ENCODE data around the gene CDKN2A. TPM values are rescaled to one million over a fixed set of nuclear protein-coding genes. Genes with fewer than 3 reads are reported as not detected.

The CDKN2A gene
- total and polyA plus RNA-seq, 4 donors: 0.23 to 0.76 (median 0.43) TPM

DNA sequence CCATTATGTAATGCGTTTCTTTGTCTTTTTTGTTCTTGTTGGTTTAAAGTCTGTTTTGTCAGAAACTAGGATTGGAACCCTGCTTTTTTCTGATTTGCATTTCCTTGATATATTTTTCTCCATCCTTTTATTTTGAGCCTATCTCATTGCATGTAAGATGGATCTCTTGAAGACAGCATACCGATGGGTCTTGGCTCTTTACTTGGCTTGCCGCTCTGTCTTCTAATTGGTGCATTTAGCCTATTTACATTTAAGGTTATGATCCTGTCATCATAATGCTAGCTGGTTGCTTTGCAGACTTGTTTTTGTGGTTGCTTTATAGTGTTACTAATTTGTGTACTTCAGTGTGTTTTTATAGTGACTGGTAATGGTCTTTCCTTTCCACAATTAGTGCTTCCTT is 28.2 kb upstream of the CDKN2A start:
- Histone ChIP-seq H3K27me3 (ENCODE audit: control insufficient read depth in 4 of 4, insufficient read depth in 4 of 4, low read length in 3 of 4) (no peaks in the 10 kb centered on the region), H3K4me3 (ENCODE audit: low read depth in 1 of 3, low read length in 3 of 3) (no peak overlapping the region), H3K4me1 (ENCODE audit: control insufficient read depth in 4 of 4, insufficient read depth in 4 of 4, low read length in 3 of 4) (no peaks in the 10 kb centered on the region), H3K36me3 (ENCODE audit: control insufficient read depth in 4 of 4, insufficient read depth in 3 of 4, low read depth in 1 of 4, low read length in 3 of 4) (no peaks in the 10 kb centered on the region), H3K27ac (ENCODE audit: low read depth in 1 of 2, low read length in 2 of 2) (no peak overlapping the region), H3K9me3 (ENCODE audit: control insufficient read depth in 4 of 4, low read length in 3 of 4) (peaks cover 0 to 2% (median 0%) of the 10 kb centered on the region in 4 donors), H3K9ac (ENCODE audit: low read depth in 1 of 2, low read length in 2 of 2) (no peak overlapping the region)
- WGBS: 95% methylated on average over 3 of the region's 3 CpGs
- TF ChIP-seq TAF1 (conservative IDR thresholded peaks at IDR 0.05): no peak
- DNase-seq (ENCODE audit: low spot score): no peak

DNA sequence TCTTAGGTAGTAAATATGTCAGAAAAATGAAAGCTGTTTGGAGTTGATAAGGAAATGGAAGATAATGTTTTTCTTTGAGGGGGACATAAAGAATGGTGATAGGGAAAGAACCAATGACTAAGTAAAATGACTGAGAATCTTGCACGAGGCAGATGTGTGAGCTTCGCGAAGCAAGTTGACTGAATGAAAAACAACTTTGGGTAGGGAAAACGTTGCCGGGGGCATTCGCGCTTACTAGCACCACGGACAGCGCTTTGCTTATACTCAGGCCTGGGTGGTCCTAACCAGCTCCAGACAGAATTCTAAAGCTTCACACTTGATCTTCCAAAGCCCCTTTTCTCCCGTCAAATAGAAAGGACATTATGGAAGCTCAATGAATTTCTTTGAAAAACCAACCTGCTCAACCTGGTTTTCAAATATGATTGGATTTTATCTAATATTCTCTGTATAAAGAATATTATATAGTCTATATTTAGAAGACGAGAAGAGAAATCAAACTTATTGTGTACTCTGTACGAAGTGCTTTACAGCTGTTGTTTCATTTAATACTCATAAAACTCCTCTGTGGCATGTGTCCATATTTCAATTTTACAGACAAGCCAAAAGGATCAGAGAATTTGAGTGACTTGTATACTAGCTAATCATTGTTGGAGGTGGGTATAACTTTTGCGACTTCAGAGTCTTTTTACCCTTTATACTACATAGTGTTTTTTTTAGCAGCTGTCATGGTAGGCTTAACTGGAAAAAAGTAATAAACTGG is 16.9 kb upstream of the CDKN2A start:
- Histone ChIP-seq H3K27me3 (ENCODE audit: control insufficient read depth in 4 of 4, insufficient read depth in 4 of 4, low read length in 3 of 4) (no peaks in the 10 kb centered on the region), H3K4me3 (ENCODE audit: low read depth in 1 of 3, low read length in 3 of 3) (no peak overlapping the region), H3K9ac (ENCODE audit: low read depth in 1 of 2, low read length in 2 of 2) (no peak overlapping the region), H3K4me1 (ENCODE audit: control insufficient read depth in 4 of 4, insufficient read depth in 4 of 4, low read length in 3 of 4) (peaks cover under 1 to 15% (median 8%) of the 10 kb centered on the region in 4 donors), H3K36me3 (ENCODE audit: control insufficient read depth in 4 of 4, insufficient read depth in 3 of 4, low read depth in 1 of 4, low read length in 3 of 4) (no peaks in the 10 kb centered on the region), H3K9me3 (ENCODE audit: control insufficient read depth in 4 of 4, low read length in 3 of 4) (no peaks in the 10 kb centered on the region), H3K27ac (ENCODE audit: low read depth in 1 of 2, low read length in 2 of 2) (no peak overlapping the region)
- WGBS: 29% methylated on average over 13 of the region's 13 CpGs
- no peak for DNase-seq (ENCODE audit: low spot score)
- TF ChIP-seq EGR1 (IDR thresholded peaks at IDR 0.05; ENCODE audit: low read depth in 2 of 2) (no peak), JUND (IDR thresholded peaks at IDR 0.05) (no peak), YY1 (IDR thresholded peaks at IDR 0.05) (no peak), FOXA2 (IDR thresholded peaks at IDR 0.05) (no peak), SP1 (IDR thresholded peaks at IDR 0.05) (no peak)
- TF ChIP-seq, protein P1, sequence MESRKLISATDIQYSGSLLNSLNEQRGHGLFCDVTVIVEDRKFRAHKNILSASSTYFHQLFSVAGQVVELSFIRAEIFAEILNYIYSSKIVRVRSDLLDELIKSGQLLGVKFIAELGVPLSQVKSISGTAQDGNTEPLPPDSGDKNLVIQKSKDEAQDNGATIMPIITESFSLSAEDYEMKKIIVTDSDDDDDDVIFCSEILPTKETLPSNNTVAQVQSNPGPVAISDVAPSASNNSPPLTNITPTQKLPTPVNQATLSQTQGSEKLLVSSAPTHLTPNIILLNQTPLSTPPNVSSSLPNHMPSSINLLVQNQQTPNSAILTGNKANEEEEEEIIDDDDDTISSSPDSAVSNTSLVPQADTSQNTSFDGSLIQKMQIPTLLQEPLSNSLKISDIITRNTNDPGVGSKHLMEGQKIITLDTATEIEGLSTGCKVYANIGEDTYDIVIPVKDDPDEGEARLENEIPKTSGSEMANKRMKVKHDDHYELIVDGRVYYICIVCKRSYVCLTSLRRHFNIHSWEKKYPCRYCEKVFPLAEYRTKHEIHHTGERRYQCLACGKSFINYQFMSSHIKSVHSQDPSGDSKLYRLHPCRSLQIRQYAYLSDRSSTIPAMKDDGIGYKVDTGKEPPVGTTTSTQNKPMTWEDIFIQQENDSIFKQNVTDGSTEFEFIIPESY (IDR thresholded peaks at IDR 0.05): no peak
- TF ChIP-seq, protein P2, sequence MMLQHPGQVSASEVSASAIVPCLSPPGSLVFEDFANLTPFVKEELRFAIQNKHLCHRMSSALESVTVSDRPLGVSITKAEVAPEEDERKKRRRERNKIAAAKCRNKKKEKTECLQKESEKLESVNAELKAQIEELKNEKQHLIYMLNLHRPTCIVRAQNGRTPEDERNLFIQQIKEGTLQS (IDR thresholded peaks at IDR 0.05): no peak
- TF ChIP-seq, protein P3, sequence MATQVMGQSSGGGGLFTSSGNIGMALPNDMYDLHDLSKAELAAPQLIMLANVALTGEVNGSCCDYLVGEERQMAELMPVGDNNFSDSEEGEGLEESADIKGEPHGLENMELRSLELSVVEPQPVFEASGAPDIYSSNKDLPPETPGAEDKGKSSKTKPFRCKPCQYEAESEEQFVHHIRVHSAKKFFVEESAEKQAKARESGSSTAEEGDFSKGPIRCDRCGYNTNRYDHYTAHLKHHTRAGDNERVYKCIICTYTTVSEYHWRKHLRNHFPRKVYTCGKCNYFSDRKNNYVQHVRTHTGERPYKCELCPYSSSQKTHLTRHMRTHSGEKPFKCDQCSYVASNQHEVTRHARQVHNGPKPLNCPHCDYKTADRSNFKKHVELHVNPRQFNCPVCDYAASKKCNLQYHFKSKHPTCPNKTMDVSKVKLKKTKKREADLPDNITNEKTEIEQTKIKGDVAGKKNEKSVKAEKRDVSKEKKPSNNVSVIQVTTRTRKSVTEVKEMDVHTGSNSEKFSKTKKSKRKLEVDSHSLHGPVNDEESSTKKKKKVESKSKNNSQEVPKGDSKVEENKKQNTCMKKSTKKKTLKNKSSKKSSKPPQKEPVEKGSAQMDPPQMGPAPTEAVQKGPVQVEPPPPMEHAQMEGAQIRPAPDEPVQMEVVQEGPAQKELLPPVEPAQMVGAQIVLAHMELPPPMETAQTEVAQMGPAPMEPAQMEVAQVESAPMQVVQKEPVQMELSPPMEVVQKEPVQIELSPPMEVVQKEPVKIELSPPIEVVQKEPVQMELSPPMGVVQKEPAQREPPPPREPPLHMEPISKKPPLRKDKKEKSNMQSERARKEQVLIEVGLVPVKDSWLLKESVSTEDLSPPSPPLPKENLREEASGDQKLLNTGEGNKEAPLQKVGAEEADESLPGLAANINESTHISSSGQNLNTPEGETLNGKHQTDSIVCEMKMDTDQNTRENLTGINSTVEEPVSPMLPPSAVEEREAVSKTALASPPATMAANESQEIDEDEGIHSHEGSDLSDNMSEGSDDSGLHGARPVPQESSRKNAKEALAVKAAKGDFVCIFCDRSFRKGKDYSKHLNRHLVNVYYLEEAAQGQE (IDR thresholded peaks at IDR 0.05): peak; percentile 97

DNA sequence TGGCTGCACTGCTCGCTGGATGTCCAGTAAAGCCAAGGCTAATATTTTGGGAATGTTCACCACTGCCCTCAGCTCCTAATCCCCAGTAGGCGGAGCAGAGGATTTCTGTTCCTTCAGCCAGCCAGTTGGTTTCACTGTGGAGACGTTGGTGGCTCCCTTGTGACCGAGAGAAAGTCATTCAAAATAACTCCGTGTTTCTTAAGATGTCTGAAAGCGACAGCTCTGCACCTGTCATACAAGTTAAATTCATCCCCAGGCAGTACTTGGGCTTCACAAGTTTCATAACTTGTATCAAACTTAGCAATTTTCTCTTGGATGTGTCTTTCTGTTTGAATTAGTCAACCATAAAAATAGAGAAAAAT is 15.3 kb upstream of the CDKN2A start:
- TF ChIP-seq, protein P3 (IDR thresholded peaks at IDR 0.05): peak; percentile 60
- TF ChIP-seq SP1 (IDR thresholded peaks at IDR 0.05) (peak; percentile 2), RAD21 (IDR thresholded peaks at IDR 0.05) (peak; percentile 47 to 51), YY1 (IDR thresholded peaks at IDR 0.05) (peak; percentile 8), HNF4G (IDR thresholded peaks at IDR 0.05) (no peak), RXRA (IDR thresholded peaks at IDR 0.05) (no peak)
- Histone ChIP-seq H3K27me3 (ENCODE audit: control insufficient read depth in 4 of 4, insufficient read depth in 4 of 4, low read length in 3 of 4) (peaks cover 0 to 10% (median 0%) of the 10 kb centered on the region in 4 donors), H3K4me1 (ENCODE audit: control insufficient read depth in 4 of 4, insufficient read depth in 4 of 4, low read length in 3 of 4) (peaks cover 2 to 17% (median 8%) of the 10 kb centered on the region in 4 donors), H3K9ac (ENCODE audit: low read depth in 1 of 2, low read length in 2 of 2) (peak overlapping the region in 1 of 2 donors; percentile 27), H3K36me3 (ENCODE audit: control insufficient read depth in 4 of 4, insufficient read depth in 3 of 4, low read depth in 1 of 4, low read length in 3 of 4) (no peaks in the 10 kb centered on the region), H3K4me3 (ENCODE audit: low read depth in 1 of 3, low read length in 3 of 3) (peak overlapping the region in 2 of 3 donors; percentile 79 to 91), H3K9me3 (ENCODE audit: control insufficient read depth in 4 of 4, low read length in 3 of 4) (no peaks in the 10 kb centered on the region), H3K27ac (ENCODE audit: low read depth in 1 of 2, low read length in 2 of 2) (peak overlapping the region in 1 of 2 donors; percentile 81)
- 9% methylated on average over 6 of the region's 6 CpGs for WGBS
- DNase-seq (ENCODE audit: low spot score): no peak
